ELF-1 (cell line): ENCODE data around the gene ABCA3.
A peak's percentile ranks its signal among the peaks of the same experiment; 100 is the strongest.

ENCODE experiments used
- DNase-seq: peaks from one replicate; pipeline ENCODE4 v3.0.0-alpha.2; 2016; ENCODE audit warnings: low read depth, low spot score

The ABCA3 gene

DNA sequence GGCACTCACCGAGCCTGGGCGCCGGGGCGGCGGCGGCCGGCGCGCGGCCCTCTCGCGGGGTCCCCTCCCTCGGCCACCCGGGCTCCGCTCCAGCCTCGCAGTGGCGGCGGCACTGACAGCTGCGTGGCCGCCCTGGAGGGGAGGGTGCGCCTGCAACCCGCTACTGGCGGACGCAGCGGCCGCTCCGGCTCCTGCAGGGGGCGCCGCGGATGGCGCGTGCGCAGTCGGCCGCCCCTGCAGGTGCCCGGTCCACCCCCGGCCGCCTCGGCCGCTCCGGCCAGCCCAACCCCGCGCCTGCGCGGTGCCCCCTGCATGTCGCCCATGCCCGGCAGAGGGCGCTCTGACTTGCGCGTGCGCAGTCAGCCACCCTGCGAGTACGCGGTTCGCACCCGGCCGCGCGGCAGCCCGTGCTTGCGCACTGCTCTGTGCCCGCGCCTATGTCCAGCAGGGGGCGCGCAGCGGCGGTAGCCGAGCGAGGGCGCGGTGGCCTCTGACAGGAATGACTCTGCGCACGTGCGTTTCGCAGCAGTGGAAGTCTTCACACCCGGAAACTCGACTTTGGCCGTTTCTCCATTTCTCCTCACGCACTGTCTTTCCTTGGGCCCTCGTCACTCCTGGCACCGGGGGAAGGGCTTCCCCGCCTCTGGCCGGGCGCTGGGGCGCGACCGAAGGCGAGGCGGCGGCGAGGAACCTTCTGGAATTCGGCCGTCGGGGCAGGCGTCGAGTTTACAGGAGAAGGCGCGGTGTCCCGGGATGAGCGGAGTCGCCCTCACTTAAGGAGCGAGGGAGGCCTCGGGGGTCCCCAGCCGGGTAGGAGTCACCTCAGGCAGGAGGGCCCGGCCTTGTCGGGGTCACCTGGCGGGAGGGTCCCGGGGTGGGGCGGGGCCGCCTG is at the start of gene ABCA3:
ABCA3 (minus strand) TSS at position 165 of the 892 bp plus-strand sequence. CDS start 14,262 bp downstream, outside the sequence.
- peak; percentile 97 for DNase-seq

GRCh38 chr16:2388875-2389433 is 48.4 kb upstream of the ABCA3 start:
- no peak for DNase-seq

GRCh38 chr16:2388139-2388874 is 47.8 kb upstream of the ABCA3 start:
- DNase-seq: no peak

DNA sequence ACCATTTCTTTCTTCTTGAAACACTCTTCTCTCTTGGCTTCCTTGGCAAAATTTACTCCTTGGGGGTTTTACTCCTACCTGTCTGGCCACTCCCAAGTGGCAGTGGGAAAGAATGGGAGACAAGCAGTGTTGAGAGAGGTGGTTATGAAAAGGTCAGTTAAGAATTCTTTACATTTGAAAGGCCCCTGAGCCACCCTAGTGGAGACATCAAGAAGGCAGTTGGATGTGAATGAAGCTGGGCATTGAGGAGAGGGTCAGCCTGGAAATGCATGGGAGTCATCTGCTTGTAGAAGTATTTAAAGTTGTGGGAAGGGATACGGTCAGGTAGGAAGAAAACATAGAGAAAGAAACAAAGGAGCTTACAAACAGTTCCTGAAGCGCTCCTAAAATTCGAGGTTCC is 46.5 kb upstream of the ABCA3 start:
- DNase-seq: peak; percentile 47

GRCh38 chr16:2385982-2386381 is 45.5 kb upstream of the ABCA3 start:
- peak; percentile 12 for DNase-seq

GRCh38 chr16:2385190-2385836 is 44.8 kb upstream of the ABCA3 start:
- DNase-seq: peak; percentile 6

DNA sequence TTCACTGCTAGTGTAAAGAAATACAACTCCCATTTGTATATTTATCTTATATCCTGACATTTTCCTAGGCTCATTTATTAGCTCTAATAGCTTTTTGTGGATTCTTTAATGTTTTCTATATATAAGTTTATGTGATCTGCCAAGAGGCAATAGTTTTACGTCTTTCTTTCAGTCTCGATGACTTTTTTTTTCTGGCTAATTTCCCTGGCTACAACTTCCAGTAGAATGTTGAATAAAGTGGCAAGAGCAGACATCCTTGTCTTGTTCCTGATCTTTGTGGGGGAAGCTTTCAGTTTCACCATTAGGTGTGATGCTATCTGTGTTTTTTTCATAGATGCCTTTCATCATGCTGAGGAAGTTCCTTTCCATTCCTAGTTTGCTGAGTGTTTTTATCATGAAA is 43.9 kb upstream of the ABCA3 start:
- DNase-seq: no peak

DNA sequence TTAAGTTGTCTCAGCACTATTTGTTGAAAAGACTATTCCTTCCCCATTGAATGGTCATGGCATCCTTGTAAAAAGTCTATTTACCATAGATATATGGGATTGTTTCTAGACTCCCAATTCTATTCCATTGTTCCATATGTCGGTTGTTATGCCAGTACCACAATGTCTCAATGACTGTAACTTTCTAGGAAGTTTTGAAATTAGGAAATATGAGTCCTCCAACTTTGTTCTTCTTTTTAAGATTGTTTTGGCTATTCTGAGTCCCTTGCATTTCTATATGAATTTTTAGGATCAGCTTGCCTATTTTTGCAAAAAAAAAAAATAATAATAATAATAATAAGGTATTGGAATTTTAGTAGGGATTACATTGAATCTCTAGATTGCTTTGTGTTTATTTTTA is 43.0 kb upstream of the ABCA3 start:
- no peak for DNase-seq

DNA sequence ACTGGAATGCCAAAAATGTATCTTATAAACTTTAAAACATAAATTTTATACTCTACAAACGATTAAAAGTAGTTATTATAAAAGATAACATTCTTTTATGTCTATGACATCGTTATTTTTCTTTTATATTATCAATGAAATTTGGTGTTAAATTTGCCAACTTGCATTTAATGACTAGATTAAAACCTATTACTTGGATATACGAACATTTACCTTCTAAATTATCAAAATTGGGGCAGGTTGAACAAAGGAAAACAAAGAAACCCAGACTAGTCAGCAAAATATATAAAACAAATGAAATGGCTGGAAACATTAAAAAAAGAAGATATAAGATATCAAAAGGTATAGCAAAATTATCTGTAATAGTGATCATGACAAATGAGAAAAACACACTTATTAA is 34.1 kb upstream of the ABCA3 start:
- DNase-seq: no peak

GRCh38 chr16:2373176-2373575 is 32.6 kb upstream of the ABCA3 start:
- DNase-seq: no peak

DNA sequence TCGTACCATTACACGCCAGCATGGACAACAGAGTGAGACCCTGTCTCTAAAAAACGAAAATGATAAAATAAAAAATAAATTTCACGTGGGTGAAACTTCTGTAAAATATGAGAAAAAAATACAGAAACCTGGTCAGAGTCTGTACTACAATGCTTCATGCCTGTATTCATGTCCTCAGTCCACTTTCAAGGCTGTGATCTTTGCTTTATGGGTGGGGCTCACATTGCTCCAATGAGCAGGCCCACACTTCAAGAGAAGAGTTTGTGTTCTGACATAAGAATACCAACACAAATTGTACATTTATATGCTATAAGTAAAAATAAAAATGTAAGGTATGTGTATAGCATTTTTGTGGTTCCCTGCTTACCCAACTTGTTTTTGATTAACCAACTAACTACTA is 32.2 kb upstream of the ABCA3 start:
- DNase-seq: no peak

- DNase-seq: no peak
Measured at GRCh38 chr16:2371421-2371820, 30.9 kb upstream of the ABCA3 start.

DNA sequence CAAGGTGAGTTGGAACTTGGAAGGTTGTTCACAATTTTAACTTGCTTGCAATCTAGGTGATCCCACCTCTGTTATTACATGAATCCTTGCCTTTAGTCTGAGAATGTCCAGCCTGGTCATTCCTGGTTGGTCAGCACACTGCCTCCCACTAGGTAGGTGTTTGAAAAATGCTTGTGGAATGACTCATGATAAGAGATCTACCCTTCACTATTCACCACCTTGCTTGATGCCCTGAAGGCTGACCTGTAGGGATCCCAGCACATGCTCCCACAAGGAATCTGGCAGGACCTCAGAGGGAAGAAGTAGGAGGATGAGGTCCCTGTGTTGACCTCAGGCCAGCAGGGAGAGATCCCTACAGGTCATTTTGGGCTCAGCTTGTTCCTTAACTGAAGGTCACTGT is 30.2 kb upstream of the ABCA3 start:
- DNase-seq: peak; percentile 24

DNA sequence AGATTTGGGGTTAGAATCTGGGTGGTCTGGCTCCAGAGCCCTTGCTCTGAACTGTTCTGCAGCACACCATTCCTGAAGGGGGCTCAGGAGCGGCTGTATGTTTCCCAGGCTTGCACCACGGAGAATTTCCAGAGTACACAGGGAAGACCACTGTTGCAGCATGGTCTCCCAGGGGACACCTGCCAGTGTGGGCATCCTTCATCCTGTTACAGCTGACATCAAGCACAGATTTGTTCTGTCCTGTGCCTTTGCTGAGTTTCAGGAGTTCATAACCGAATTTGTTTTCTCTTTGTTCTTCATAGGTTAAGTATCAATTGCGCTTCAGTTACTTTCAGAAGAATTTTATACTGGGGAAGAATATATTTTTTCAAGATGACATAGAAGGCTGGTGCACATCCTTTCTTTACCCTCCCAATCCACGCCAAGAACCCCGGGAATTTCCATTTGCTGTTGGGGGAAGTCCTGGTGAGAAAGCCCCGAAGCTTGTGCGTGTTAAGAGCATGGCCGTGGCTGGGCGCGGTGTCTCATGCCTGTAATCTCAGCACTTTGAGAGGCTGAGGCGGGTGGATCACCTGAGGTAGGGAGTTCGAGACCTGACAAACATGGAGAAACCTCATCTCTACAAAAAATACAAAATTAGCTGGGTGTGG is 26.3 kb upstream of the ABCA3 start:
- DNase-seq: no peak

- no peak for DNase-seq
Measured at GRCh38 chr16:2365397-2366294, 25.1 kb upstream of the ABCA3 start.

DNA sequence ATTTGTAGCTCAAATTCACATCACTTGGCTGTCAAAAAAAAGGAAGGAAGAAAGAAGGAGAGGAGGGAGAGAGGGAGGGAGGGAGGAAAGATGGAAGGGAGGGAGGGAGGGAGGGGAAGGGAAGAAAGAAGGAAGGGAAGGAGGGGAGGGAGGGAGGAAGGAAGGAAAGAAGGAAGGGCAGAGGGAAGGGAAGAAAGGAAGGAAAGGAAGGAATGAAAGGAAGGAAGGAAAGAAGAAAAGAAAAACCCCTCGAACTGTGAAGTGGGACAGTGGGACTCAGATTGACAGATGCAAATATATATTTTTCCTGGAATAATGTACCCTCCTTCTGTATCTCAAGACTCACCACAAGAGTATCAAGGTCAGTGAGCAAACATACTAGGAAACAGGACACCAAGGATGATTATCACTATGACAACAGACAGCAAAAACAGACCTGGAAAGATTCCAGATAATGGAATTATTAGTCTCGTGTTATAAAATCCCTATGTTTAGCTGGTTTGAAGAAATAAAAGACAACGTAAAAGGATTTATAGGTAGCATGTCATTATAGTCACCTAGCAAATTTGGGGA is 24.2 kb upstream of the ABCA3 start:
- DNase-seq: no peak

DNA sequence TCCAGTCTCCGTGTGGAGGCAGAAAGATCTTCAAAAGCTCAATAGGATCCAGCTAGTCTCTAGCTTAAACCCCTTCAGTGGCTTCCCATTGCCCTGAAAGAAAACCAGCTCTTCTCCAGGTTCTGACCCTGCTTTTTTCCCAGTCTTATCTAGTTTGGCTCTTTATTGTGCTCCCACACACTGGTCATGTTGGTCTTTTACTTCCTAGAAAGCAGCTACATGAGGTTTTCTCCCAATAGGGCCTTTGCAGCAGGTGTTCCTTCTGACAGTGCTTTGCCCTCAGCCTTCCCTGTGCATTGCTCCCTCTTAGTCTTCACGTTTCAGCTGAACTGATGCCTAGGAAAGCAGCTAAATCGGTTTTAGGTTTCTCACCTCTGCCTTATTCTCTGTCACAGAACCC is 21.7 kb upstream of the ABCA3 start:
- DNase-seq: no peak

DNA sequence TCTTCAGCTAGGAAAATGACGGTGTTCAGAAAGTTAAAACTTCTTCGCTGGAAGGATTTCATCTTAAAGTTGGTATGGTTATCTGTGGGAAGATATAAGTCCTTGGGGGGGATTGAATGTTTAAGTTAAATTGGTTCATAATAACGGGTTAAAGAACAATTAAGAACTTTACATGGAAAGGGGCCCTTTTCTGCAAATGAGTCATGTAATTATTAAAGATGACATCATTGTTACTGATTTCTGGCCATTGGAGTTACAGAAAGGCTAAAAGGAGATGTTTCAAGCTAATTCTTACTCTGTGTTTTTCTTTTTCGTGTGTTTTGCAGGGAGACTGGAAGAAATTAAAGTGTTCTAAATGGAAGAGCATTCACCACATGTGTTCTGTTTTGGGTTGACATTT is 20.6 kb upstream of the ABCA3 start:
- no peak for DNase-seq

DNA sequence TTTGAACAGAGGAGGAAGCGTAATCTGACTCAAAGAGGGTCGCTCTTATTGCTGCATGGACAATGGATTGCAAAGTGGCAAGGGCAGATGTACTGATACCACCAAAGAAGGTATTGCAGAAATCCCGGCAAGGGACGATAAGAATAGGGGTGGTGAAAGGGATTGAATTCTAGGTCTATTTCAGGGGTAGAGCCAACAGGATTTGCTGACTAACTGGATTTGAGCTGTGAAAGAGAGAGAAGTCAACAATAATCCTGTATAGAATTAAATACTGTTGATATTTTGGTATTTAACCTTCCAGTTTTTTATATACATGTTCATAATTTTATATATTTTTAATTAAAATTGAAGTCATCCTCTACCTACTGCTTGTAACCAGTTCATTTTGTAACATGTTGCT is 19.4 kb upstream of the ABCA3 start:
- DNase-seq: no peak

GRCh38 chr16:2358811-2359210 is 18.3 kb upstream of the ABCA3 start:
- no peak for DNase-seq
